Measurements from ENCODE around the gene ZBTB16.

ZBTB16 gene

GRCh38 chr11:114209904-114210303, 150.4 kb downstream of the ZBTB16 start:
- no peak for DNase-seq (ENCODE audit: low spot score)

GRCh38 chr11:114211444-114212121, 152.1 kb downstream of the ZBTB16 start:
- no peak for DNase-seq (ENCODE audit: low spot score)

- no peak for DNase-seq (ENCODE audit: low spot score)
Measured at GRCh38 chr11:114213622-114214021, 154.1 kb downstream of the ZBTB16 start.

- DNase-seq (ENCODE audit: low spot score) = no peak
Measured at GRCh38 chr11:114215428-114215827, 155.9 kb downstream of the ZBTB16 start.

- DNase-seq (ENCODE audit: low spot score) = no peak
Measured at GRCh38 chr11:114215871-114216795, 156.6 kb downstream of the ZBTB16 start.

GRCh38 chr11:114216796-114217180, 157.3 kb downstream of the ZBTB16 start:
- DNase-seq (ENCODE audit: low spot score) = no peak

GRCh38 chr11:114218508-114218907, 159.0 kb downstream of the ZBTB16 start:
- no peak for DNase-seq (ENCODE audit: low spot score)

- no peak for DNase-seq (ENCODE audit: low spot score)
Measured at GRCh38 chr11:114219559-114220349, 160.2 kb downstream of the ZBTB16 start.

- no peak for DNase-seq (ENCODE audit: low spot score)
Measured at GRCh38 chr11:114221037-114221436, 161.5 kb downstream of the ZBTB16 start.

- no peak for DNase-seq (ENCODE audit: low spot score)
Measured at GRCh38 chr11:114225661-114226060, 166.2 kb downstream of the ZBTB16 start.

- no peak for DNase-seq (ENCODE audit: low spot score)
Measured at GRCh38 chr11:114226356-114226755, 166.8 kb downstream of the ZBTB16 start.

- DNase-seq (ENCODE audit: low spot score) = peak; percentile 78
Measured at GRCh38 chr11:114228435-114229411, 169.2 kb downstream of the ZBTB16 start.

GRCh38 chr11:114230031-114230704, 170.7 kb downstream of the ZBTB16 start:
- DNase-seq (ENCODE audit: low spot score) = no peak

GRCh38 chr11:114232400-114233059, 173.0 kb downstream of the ZBTB16 start:
- no peak for DNase-seq (ENCODE audit: low spot score)

GRCh38 chr11:114233755-114234154, 174.2 kb downstream of the ZBTB16 start:
- DNase-seq (ENCODE audit: low spot score) = no peak

GRCh38 chr11:114236829-114237228, 177.3 kb downstream of the ZBTB16 start:
- no peak for DNase-seq (ENCODE audit: low spot score)

GRCh38 chr11:114237321-114238280, 178.1 kb downstream of the ZBTB16 start:
- DNase-seq (ENCODE audit: low spot score) = no peak

- DNase-seq (ENCODE audit: low spot score) = no peak
Measured at GRCh38 chr11:114239753-114240161, 180.2 kb downstream of the ZBTB16 start.

GRCh38 chr11:114242032-114242431, 182.5 kb downstream of the ZBTB16 start:
- DNase-seq (ENCODE audit: low spot score) = no peak
